B cell (primary cell): ENCODE data around the gene TEP1.

ENCODE experiments used
- CTCF ChIP-seq: fragments of 200-600 bp; IDR thresholded peaks from one replicate; pipeline ENCODE4 v1.8.0; 2022; ENCODE audit warnings: antibody characterized with exemption, mild to moderate bottlenecking
- EZH2 ChIP-seq: IDR thresholded peaks from 2 replicates; pipeline ENCODE4 v1.6.1; 2012; ENCODE audit warnings: borderline replicate concordance, low read depth, mild to moderate bottlenecking, moderate library complexity, low read length; ENCODE audit not compliant: insufficient read depth, poor library complexity, severe bottlenecking

GRCh38 chr14:20347747-20348146, 65.6 kb downstream of the TEP1 start:
- TF ChIP-seq CTCF: no peak
- no peak for TF ChIP-seq EZH2
